Osteoblast (primary cell): ENCODE results near the gene MALT1. TPM values are rescaled to one million over a fixed set of nuclear protein-coding genes. Genes with fewer than 3 reads are reported as not detected.

Experiments used
- DNase-seq: peaks from one replicate; pipeline ENCODE4 v3.0.0; 2011; ENCODE audit warnings: low spot score, mixed read lengths; ENCODE audit not compliant: insufficient read length; ENCODE audit errors: missing footprints
- H2AFZ ChIP-seq: 2 replicates; pipeline ENCODE4 v1.6.0; 2011; ENCODE audit warnings: mild to moderate bottlenecking, low read length
- H3K27ac ChIP-seq: 2 replicates; pipeline ENCODE4 v1.5.1; 2011; ENCODE audit warnings: mild to moderate bottlenecking, low read depth, low read length, moderate library complexity
- H3K27me3 ChIP-seq: 2 replicates; pipeline ENCODE4 v1.6.0; 2012; ENCODE audit warnings: mild to moderate bottlenecking, control low read depth, inconsistent platforms, low read length, moderate library complexity; ENCODE audit not compliant: insufficient read depth
- H3K36me3 ChIP-seq: 2 replicates; pipeline ENCODE4 v1.5.1; 2011; ENCODE audit warnings: mild to moderate bottlenecking, low read length, control low read depth, moderate library complexity; ENCODE audit not compliant: insufficient read depth
- H3K4me1 ChIP-seq: 2 replicates; pipeline ENCODE4 v1.5.1; 2011; ENCODE audit warnings: mild to moderate bottlenecking, low read length, control low read depth, moderate library complexity; ENCODE audit not compliant: insufficient read depth
- H3K4me2 ChIP-seq: 2 replicates; pipeline ENCODE4 v1.6.0; 2011; ENCODE audit warnings: mild to moderate bottlenecking, low read length; ENCODE audit not compliant: insufficient read depth
- H3K4me3 ChIP-seq: fragments of 200-600 bp; sonication (generic); 3 replicates; pipeline ENCODE4 v1.5.1; 2012; ENCODE audit warnings: mild to moderate bottlenecking, low read length, inconsistent platforms; ENCODE audit not compliant: insufficient read depth
- H3K79me2 ChIP-seq: 2 replicates; pipeline ENCODE4 v1.6.0; 2012; ENCODE audit warnings: mild to moderate bottlenecking, low read length, control low read depth, inconsistent platforms; ENCODE audit not compliant: insufficient read depth
- H3K9me3 ChIP-seq: 2 replicates; pipeline ENCODE4 v1.5.1; 2011; ENCODE audit warnings: low read depth, low read length, control low read depth
- H4K20me1 ChIP-seq: 2 replicates; pipeline ENCODE4 v1.6.0; 2012; ENCODE audit warnings: mild to moderate bottlenecking, low read length, control low read depth; ENCODE audit not compliant: insufficient read depth
- CTCF ChIP-seq: IDR thresholded peaks from 2 replicates; pipeline ENCODE4 v1.5.1; 2011; ENCODE audit warnings: mild to moderate bottlenecking, low read depth, low read length, moderate library complexity; ENCODE audit errors: extremely low read depth
- total RNA-seq: library from RNA; depleted of rRNA; stranded (reverse); fragments of >200 nt; gene quantifications from 2 replicates; pipeline ENCODE4 v1.2.3, GENCODE V29; 2012

Gene MALT1
- total RNA-seq, 1 donor: 55.7 TPM

- Histone ChIP-seq H4K20me1 (no peaks in the 10 kb centered on the region), H3K36me3 (peaks cover 20% of the 10 kb centered on the region), H3K27ac (no peak overlapping the region), H3K4me2 (no peak overlapping the region), H3K4me3 (no peak overlapping the region), H3K27me3 (no peaks in the 10 kb centered on the region), H2AFZ (no peak overlapping the region), H3K79me2 (no peaks in the 10 kb centered on the region), H3K4me1 (peaks cover 17% of the 10 kb centered on the region), H3K9me3 (no peaks in the 10 kb centered on the region)
- TF ChIP-seq CTCF: no peak
- DNase-seq: peak; percentile 89
Measured at GRCh38 chr18:58753976-58754375, 82.7 kb downstream of the MALT1 start.

GRCh38 chr18:58754544-58755068 lies 83.3 kb downstream of the MALT1 start:
- H3K9me3 ChIP-seq: no peaks in the 10 kb centered on the region
- peaks cover 14% of the 10 kb centered on the region for H3K36me3 ChIP-seq
- no peak for TF ChIP-seq CTCF
- H3K27me3 ChIP-seq: no peaks in the 10 kb centered on the region
- peaks cover 17% of the 10 kb centered on the region for H3K4me1 ChIP-seq
- H3K4me2 ChIP-seq: no peak overlapping the region
- H3K4me3 ChIP-seq: no peak overlapping the region
- peak; percentile 55 for DNase-seq
- no peak overlapping the region for H2AFZ ChIP-seq
- H3K27ac ChIP-seq: no peak overlapping the region
- no peaks in the 10 kb centered on the region for H3K79me2 ChIP-seq
- H4K20me1 ChIP-seq: no peaks in the 10 kb centered on the region

- no peak for DNase-seq
- Histone ChIP-seq H3K27me3 (no peaks in the 10 kb centered on the region), H3K4me2 (no peak overlapping the region), H2AFZ (no peak overlapping the region), H4K20me1 (no peaks in the 10 kb centered on the region), H3K79me2 (no peaks in the 10 kb centered on the region), H3K9me3 (no peaks in the 10 kb centered on the region), H3K4me3 (no peak overlapping the region), H3K27ac (no peak overlapping the region), H3K36me3 (peaks cover 6% of the 10 kb centered on the region), H3K4me1 (peaks cover 17% of the 10 kb centered on the region)
- TF ChIP-seq CTCF: no peak
Measured at GRCh38 chr18:58755304-58756010, 84.2 kb downstream of the MALT1 start.

DNA sequence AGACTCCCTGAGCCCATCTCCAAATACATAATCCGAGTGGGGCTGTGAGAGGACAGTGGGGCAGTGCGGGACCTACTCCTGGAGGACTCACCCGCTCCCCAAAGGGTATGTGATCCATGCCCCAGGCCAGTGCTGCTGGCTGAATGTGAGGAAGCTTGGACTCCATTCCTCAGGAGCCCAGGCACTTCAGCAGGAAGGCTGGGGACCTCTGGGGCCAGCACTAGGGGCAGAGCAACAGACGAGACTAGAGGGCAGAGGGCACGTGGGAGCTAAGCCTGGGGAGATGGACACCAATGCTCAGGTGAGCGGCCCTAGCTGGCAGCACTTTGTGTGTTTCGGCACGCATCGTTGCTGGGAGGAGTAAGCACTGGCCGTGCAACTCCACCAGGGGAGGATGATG lies 84.9 kb downstream of the MALT1 start:
- H3K4me1 ChIP-seq: peaks cover 17% of the 10 kb centered on the region
- H3K4me2 ChIP-seq: no peak overlapping the region
- no peak for TF ChIP-seq CTCF
- no peaks in the 10 kb centered on the region for H3K9me3 ChIP-seq
- peaks cover 4% of the 10 kb centered on the region for H3K36me3 ChIP-seq
- H2AFZ ChIP-seq: no peak overlapping the region
- no peaks in the 10 kb centered on the region for H3K27me3 ChIP-seq
- no peaks in the 10 kb centered on the region for H3K79me2 ChIP-seq
- no peaks in the 10 kb centered on the region for H4K20me1 ChIP-seq
- no peak overlapping the region for H3K4me3 ChIP-seq
- DNase-seq: no peak
- no peak overlapping the region for H3K27ac ChIP-seq
